ENCODE data around the gene CLDN5. TPM values are rescaled to one million over a fixed set of nuclear protein-coding genes. Genes with fewer than 3 reads are reported as not detected.

CLDN5 gene
- total and polyA plus RNA-seq, 2 of the 8 experiments (the other 6 are each of a cell fraction or from before 2014, with no cell fraction given) = 1.2 to 1.6 TPM

- POLR2A ChIA-PET (ENCODE audit: partially characterized antibody) = interaction anchor here (1.2 to 3.4 kb wide), 5 partner anchors 9 to 125 kb away, joined by 3 to 10 read pairs (median 5); no protein-coding TSS in a partner anchor
Observed at GRCh38 chr22:19504900-19505734, 19.1 kb downstream of the CLDN5 start.

More at GRCh38 chr22:19504900-19505734, 19.1 kb downstream of the CLDN5 start:
- Histone ChIP-seq H2AFZ (ENCODE audit: low read length) (no peak overlapping the region), H2BK15ac (ENCODE audit: low read length) (no peak overlapping the region), H3K36me3 (ENCODE audit: control insufficient read depth in 2 of 4, insufficient read depth in 4 of 4, low read length in 3 of 4) (peaks cover 5 to 29% (median 12%) of the 10 kb centered on the region in 4 experiments; a peak in 6 of 8 replicates), H2BK20ac (ENCODE audit: low read length) (no peak overlapping the region), H2AK5ac (ENCODE audit: low read depth, low read length) (no peak overlapping the region), H4K8ac (ENCODE audit: extremely low read depth, insufficient read depth, low read length) (peak overlapping the region; percentile 3), H4K91ac (replicated peaks; ENCODE audit: insufficient read length, low read length) (no peak overlapping the region), H2BK5ac (ENCODE audit: low read depth, low read length) (no peak overlapping the region; the same call in 1 of the 2 replicates), H2BK120ac (replicated peaks; ENCODE audit: low read depth, low read length) (no peak overlapping the region), H3K79me1 (ENCODE audit: low read depth, low read length) (no peaks in the 10 kb centered on the region), H3K4ac (replicated peaks; ENCODE audit: insufficient read length, low read depth, low read length) (no peak overlapping the region), H3K79me2 (ENCODE audit: control insufficient read depth in 1 of 2, insufficient read depth in 2 of 2, low read length in 2 of 2) (no peaks in the 10 kb centered on the region), H3K56ac (replicated peaks; ENCODE audit: insufficient read length, low read depth, low read length) (no peak overlapping the region), H3K4me2 (ENCODE audit: insufficient read depth in 1 of 2, low read depth in 2 of 2, low read length in 2 of 2) (no peak overlapping the region), H3K27me3 (replicated peaks in 1 of 4; ENCODE audit: control insufficient read depth in 3 of 4, extremely low read depth in 1 of 4, insufficient read depth in 3 of 4, low read length in 3 of 4) (no peaks in the 10 kb centered on the region), H4K20me1 (replicated peaks in 1 of 2; ENCODE audit: control insufficient read depth in 1 of 2, insufficient read depth in 2 of 2, low read length in 2 of 2) (peaks cover 0 to 7% of the 10 kb centered on the region in 2 experiments), H3K14ac (ENCODE audit: insufficient read length) (no peak overlapping the region), H4K5ac (ENCODE audit: insufficient read length, low read depth, low read length) (no peak overlapping the region), H3K9me3 (ENCODE audit: insufficient read depth in 2 of 2, low read depth in 1 of 2, low read length in 1 of 2) (no peaks in the 10 kb centered on the region), H3K23ac (ENCODE audit: insufficient read length) (peak overlapping the region; percentile 17), H3K4me3 (ENCODE audit: extremely low read depth in 1 of 4, insufficient read depth in 2 of 4, low read depth in 3 of 4, low read length in 4 of 4) (no peak overlapping the region), H3K27ac (ENCODE audit: low read depth, low read length) (no peak overlapping the region), H2BK12ac (ENCODE audit: low read depth, low read length) (no peak overlapping the region), H3K4me1 (replicated peaks in 1 of 4; ENCODE audit: control insufficient read depth in 3 of 4, insufficient read depth in 4 of 4, low read length in 3 of 4) (no peaks in the 10 kb centered on the region; a peak in 3 of 7 replicates), H3K9ac (replicated peaks in 1 of 4; ENCODE audit: extremely low read depth in 1 of 4, low read depth in 3 of 4, low read length in 3 of 4) (no peak overlapping the region), H3K18ac (ENCODE audit: extremely low read depth, low read length) (no peak overlapping the region), H3K23me2 (ENCODE audit: low read depth, low read length) (no peaks in the 10 kb centered on the region)
- FAIRE-seq = no peak
- DNase-seq (ENCODE audit: low read depth in 1 of 2, low spot score in 2 of 2) = no peak
- CTCF ChIA-PET (ENCODE audit: partially characterized antibody) = interaction anchor here (0.8 to 1.5 kb wide), 9 partner anchors 10 to 205 kb away, joined by 3 to 9 read pairs (median 4); no protein-coding TSS in a partner anchor
- 86% methylated on average over 18 of the region's 18 CpGs; no CpG with 5 or more reads in 1 of the 2 experiments for WGBS, 2 experiments (ENCODE audit: extremely low coverage in 1 of 2, insufficient coverage in 1 of 2, insufficient read length in 1 of 2, insufficient replicate concordance in 2 of 2, low coverage in 1 of 2, low lambda C conversion rate in 2 of 2, missing lambda C conversion rate in 1 of 2)
- TF ChIP-seq RFX5 (IDR thresholded peaks at IDR 0.05; ENCODE audit: borderline replicate concordance, low read depth, low read length) = peak; percentile 12; the same call in 1 of the 2 replicates
- no peak for TF ChIP-seq CHD1 (IDR thresholded peaks at IDR 0.05; ENCODE audit: low read depth, low read length)

Data from H1 (cell line).